HepG2 (cell line): ENCODE data around the gene SCYGR4. TPM values are rescaled to one million over a fixed set of nuclear protein-coding genes. Genes with fewer than 3 reads are reported as not detected.

Experiments
- ATAC-seq: fragments of 200-7000 bp; cut with Tn5 transposase; 3 replicates; pipeline ENCODE4 v1.9.1; 2020; ENCODE audit warnings: mild to moderate bottlenecking, moderate library complexity
- BruUV-seq: library from RNA; stranded (reverse); fragments of 400-500 nt; replicated peaks from 2 replicates; lab custom pipeline; 2021; lab: Mats Ljungman, UMichigan
- CTCF ChIA-PET: fragments of 300-600 bp; formaldehyde crosslinking; extraction: SDS; loops from one replicate; lab custom pipeline; 2021; ENCODE audit warnings: low total read pairs, inconsistent platforms, low intra/inter-chr PET ratio; lab: Yijun Ruan, JAX
- POLR2A ChIA-PET: fragments of 350-600 bp; sonication (Branson Sonifier 250); formaldehyde crosslinking; loops from one replicate; lab custom pipeline; 2020; ENCODE audit warnings: antibody characterized with exemption, inconsistent platforms; lab: Yijun Ruan, JAX
- DNase-seq: peaks from one replicate; pipeline ENCODE4 v3.0.0-alpha.2; 2015; ENCODE audit warnings: low spot score
- FAIRE-seq: peaks from 3 replicates; lab custom pipeline; 2011; peaks lifted over from hg19 to GRCh38; lab: Jason Lieb, UNC
- H2AFZ ChIP-seq: one replicate; pipeline ENCODE4 v1.6.1; 2011; ENCODE audit warnings: low read length, inconsistent platforms
- H3K27ac ChIP-seq: fragments of 300-600 bp; 3 replicates; pipeline ENCODE4 v1.8.0; 2011; ENCODE audit warnings: mixed run types, mild to moderate bottlenecking, mixed read lengths, low read length, inconsistent platforms; ENCODE audit not compliant: insufficient read depth; ENCODE audit errors: extremely low read length
- H3K27me3 ChIP-seq, 2 experiments: fragments of 200-600 bp in 1 of 2; 2 replicates in 1 of 2; 3 replicates in 1 of 2; pipeline versions ENCODE4 v1.6.0 to v1.8.0; 2011; ENCODE audit warnings: low read length in 2 of 2, mild to moderate bottlenecking in 2 of 2, moderate library complexity in 2 of 2, inconsistent platforms in 1 of 2; ENCODE audit not compliant: insufficient read depth in 2 of 2, control insufficient read depth in 1 of 2
- H3K36me3 ChIP-seq, 2 experiments: fragments of 200-600 bp in 1 of 2; replicated peaks in 1 of 2; 2 replicates in 1 of 2; 3 replicates in 1 of 2; pipeline versions ENCODE4 v1.5.1 to v1.8.0; 2011; ENCODE audit warnings: low read length in 2 of 2, inconsistent platforms in 1 of 2; ENCODE audit not compliant: insufficient read depth in 2 of 2, control insufficient read depth in 1 of 2
- H3K4me1 ChIP-seq: 2 replicates; pipeline ENCODE4 v1.5.1; 2012; ENCODE audit warnings: low read length, inconsistent platforms; ENCODE audit not compliant: insufficient read depth
- H3K4me2 ChIP-seq: 2 replicates; pipeline ENCODE4 v1.6.0; 2011; ENCODE audit warnings: low read depth, low read length, inconsistent platforms
- H3K4me3 ChIP-seq, 3 experiments: fragments of 200-600 bp in 1 of 3; sonication (generic), shearing (Covaris generic) in 1 of 3; replicated peaks in 1 of 3; 2 replicates each; pipeline ENCODE4 v1.5.1; 2011 to 2016; ENCODE audit warnings: low read length in 3 of 3, inconsistent platforms in 2 of 3, low read depth in 2 of 3, mild to moderate bottlenecking in 2 of 3, control low read depth in 1 of 3, mixed read lengths in 1 of 3; ENCODE audit not compliant: insufficient read depth in 1 of 3
- H3K79me2 ChIP-seq: one replicate; pipeline ENCODE4 v1.6.1; 2011; ENCODE audit warnings: low read length, inconsistent platforms; ENCODE audit not compliant: insufficient read depth
- H3K9ac ChIP-seq: 2 replicates; pipeline ENCODE4 v1.6.0; 2011; ENCODE audit warnings: mild to moderate bottlenecking, low read depth, low read length, inconsistent platforms; ENCODE audit not compliant: insufficient read depth
- H3K9me3 ChIP-seq: 2 replicates; pipeline ENCODE4 v1.5.1; 2012; ENCODE audit warnings: mild to moderate bottlenecking, low read length
- H4K20me1 ChIP-seq: 2 replicates; pipeline ENCODE4 v1.6.0; 2011; ENCODE audit warnings: inconsistent platforms, mild to moderate bottlenecking, low read length, moderate library complexity; ENCODE audit not compliant: insufficient read depth
- CC2D1A ChIP-seq: sonication (generic); formaldehyde crosslinking; IDR thresholded peaks from 2 replicates; pipeline ENCODE4 v1.8.1; 2023; ENCODE audit warnings: mild to moderate bottlenecking, missing genetic modification reagents
- CREB1 ChIP-seq, 2 experiments: fragments of 450-650 bp in 1 of 2; IDR thresholded peaks; 2 replicates each; pipeline ENCODE4 v1.6.1; 2016 to 2017; ENCODE audit warnings: control low read depth in 1 of 2, mild to moderate bottlenecking in 1 of 2, missing compliant biosample characterization in 1 of 2, missing genetic modification characterization in 1 of 2
- EP300 ChIP-seq, 3 experiments: sonication (generic) in 1 of 3; formaldehyde crosslinking in 1 of 3; IDR thresholded peaks; 2 replicates each; pipeline versions ENCODE4 v1.5.1 to v1.6.1; 2011 to 2020; ENCODE audit warnings: low read depth in 2 of 3, low read length in 2 of 3, borderline replicate concordance in 1 of 3, improper control_type of control experiment in 1 of 3, mild to moderate bottlenecking in 1 of 3, missing genetic modification reagents in 1 of 3, moderate library complexity in 1 of 3
- ETV6 ChIP-seq: sonication (generic); formaldehyde crosslinking; conservative IDR thresholded peaks from 2 replicates; pipeline ENCODE4 v1.4.0; 2020; ENCODE audit warnings: missing genetic modification reagents
- GABPA ChIP-seq, 2 experiments: IDR thresholded peaks; 2 replicates each; pipeline ENCODE4 v1.6.1; 2011 to 2016; ENCODE audit warnings: low read depth in 2 of 2, low read length in 1 of 2, missing biosample characterization in 1 of 2, missing genetic modification characterization in 1 of 2
- NCOR1 ChIP-seq: fragments of 200-600 bp; sonication (generic); IDR thresholded peaks from 2 replicates; pipeline ENCODE4 v1.7.0; 2017; ENCODE audit warnings: antibody characterized with exemption, low read length, borderline replicate concordance
- POLR2AphosphoS5 ChIP-seq: IDR thresholded peaks from 2 replicates; pipeline ENCODE4 v1.6.1; 2012; ENCODE audit warnings: low read depth, low read length
- RFX1 ChIP-seq: fragments of 450-650 bp; IDR thresholded peaks from 2 replicates; pipeline ENCODE4 v1.6.1; 2017
- RFX5 ChIP-seq: IDR thresholded peaks from 2 replicates; pipeline ENCODE4 v1.6.1; 2011; ENCODE audit warnings: low read depth, low read length, improper control_type of control experiment
- SAP130 ChIP-seq: IDR thresholded peaks from 2 replicates; pipeline ENCODE4 v1.6.1; 2016; ENCODE audit warnings: low read depth
- SRSF4 ChIP-seq: fragments of 200-400 bp; formaldehyde crosslinking; IDR thresholded peaks from one replicate; pipeline ENCODE4 v1.6.1; 2018; ENCODE audit warnings: mild to moderate bottlenecking, low read depth, low read length, moderate library complexity; ENCODE audit not compliant: poor library complexity, severe bottlenecking
- SSRP1 ChIP-seq: IDR thresholded peaks from 2 replicates; pipeline ENCODE4 v1.6.1; 2016; ENCODE audit warnings: control low read depth
- TEAD3 ChIP-seq: optimal IDR thresholded peaks from 2 replicates; pipeline ENCODE3; 2016; ENCODE audit warnings: borderline replicate concordance
- ZNF10 ChIP-seq: sonication (generic); formaldehyde crosslinking; IDR thresholded peaks from 2 replicates; pipeline ENCODE4 v1.4.0; 2020; ENCODE audit warnings: mild to moderate bottlenecking, low read depth, missing genetic modification reagents, borderline replicate concordance
- ZNF256 ChIP-seq: sonication (generic); formaldehyde crosslinking; conservative IDR thresholded peaks from 2 replicates; pipeline ENCODE4 v1.4.0; 2020; ENCODE audit warnings: missing genetic modification reagents
- ZNF44 ChIP-seq: sonication (generic); formaldehyde crosslinking; IDR thresholded peaks from 2 replicates; pipeline ENCODE4 v1.5.1; 2020; ENCODE audit warnings: mild to moderate bottlenecking, missing genetic modification reagents
- ZNF484 ChIP-seq: sonication (generic); formaldehyde crosslinking; IDR thresholded peaks from 2 replicates; pipeline ENCODE4 v1.5.1; 2020; ENCODE audit warnings: mild to moderate bottlenecking, low read depth, missing genetic modification reagents, borderline replicate concordance
- ZNF567 ChIP-seq: sonication (generic); formaldehyde crosslinking; IDR thresholded peaks from 2 replicates; pipeline ENCODE4 v1.8.1; 2023; ENCODE audit warnings: mild to moderate bottlenecking, missing genetic modification reagents, borderline replicate concordance
- ZNF749 ChIP-seq: sonication (generic); formaldehyde crosslinking; IDR thresholded peaks from 2 replicates; pipeline ENCODE4 v1.8.0; 2022; ENCODE audit warnings: mild to moderate bottlenecking, missing genetic modification reagents, moderate library complexity, borderline replicate concordance
- WGBS: methylation state at CpG from one replicate; pipeline ENCODE4 v1.1.6; 2017; ENCODE audit warnings: low lambda C conversion rate; 5-methylcytosine and 5-hydroxymethylcytosine counted together
- in situ Hi-C: cut with HindIII; loops from 2 replicates; pipeline ENCODE4 v1.10.0; 2017; ENCODE audit warnings: low pct_unique_long_range_greater_than_20kb; ENCODE audit not compliant: extremely low pct_ligation_motif_present
- intact Hi-C: fragments of 100-400 bp; cut with micrococcal nuclease; formaldehyde crosslinking; loops from one replicate; pipeline ENCODE4 v1.10.0; 2022; ENCODE audit not compliant: unreplicated experiment
- polyA plus RNA-seq, 8 experiments: library from polyadenylated mRNA; depleted of rRNA in 3 of 8; stranded (reverse) in 7 of 8; unstranded in 1 of 8; fragments of >200 nt; fragmentation: Illumina TruSeq in 4 of 8; extraction: Trizol in 4 of 8; gene quantifications; 2 replicates each; pipeline versions ENCODE4 v1.2.1 to v1.2.3, GENCODE V29; 2011 to 2016; ENCODE audit warnings: low read depth in 4 of 8, missing spikeins in 1 of 8, mixed read lengths in 1 of 8; ENCODE audit not compliant: insufficient read depth in 1 of 8
- total RNA-seq, 5 experiments: library from RNA; depleted of rRNA; stranded (reverse); fragments of >200 nt; fragmentation: Illumina TruSeq; extraction: Trizol; gene quantifications; 2 replicates each; pipeline ENCODE4 v1.2.3, GENCODE V29; 2016; ENCODE audit warnings: low read depth in 1 of 5
- TF ChIP-seq, protein P1 (sequence below): sonication (generic); formaldehyde crosslinking; IDR thresholded peaks from 2 replicates; pipeline ENCODE4 v1.5.0; 2020; ENCODE audit warnings: mild to moderate bottlenecking, missing genetic modification reagents
- TF ChIP-seq, protein P2 (sequence below): IDR thresholded peaks from 2 replicates; pipeline ENCODE4 v1.6.1; 2016; ENCODE audit warnings: mild to moderate bottlenecking, missing biosample characterization, missing genetic modification reagents

SCYGR4 gene
- total and polyA plus RNA-seq, 2 of the 13 experiments (the other 11 are each of a cell fraction or from before 2014, with no cell fraction given): not detected

DNA sequence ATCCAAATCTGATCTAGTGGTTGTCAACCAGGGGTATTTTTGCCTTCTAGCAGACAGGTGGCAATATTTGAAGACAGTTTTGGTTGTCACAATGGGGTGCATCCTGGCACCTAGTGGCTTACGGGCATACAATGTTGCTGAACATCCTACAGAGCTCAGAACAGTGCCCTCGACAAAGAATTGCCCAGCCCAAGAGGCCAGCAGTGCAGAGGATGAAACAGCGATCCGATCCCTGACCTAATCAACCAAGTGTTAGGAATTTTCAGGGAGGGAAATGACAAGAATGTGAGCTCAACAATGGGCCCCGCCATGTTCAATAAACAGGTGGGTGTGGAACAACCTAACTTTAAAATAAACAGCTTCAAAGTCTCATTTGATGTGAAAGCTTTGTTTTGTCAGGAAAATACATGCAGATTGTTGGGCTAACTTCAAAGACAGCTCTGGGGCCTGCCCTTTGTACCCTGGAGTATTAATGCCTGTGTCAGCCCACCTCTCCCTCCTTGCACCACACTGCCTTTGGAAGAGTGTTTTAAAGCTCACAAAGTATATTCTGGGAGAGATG lies 26.8 kb downstream of the SCYGR4 start (continued):
- TF ChIP-seq, protein P1, sequence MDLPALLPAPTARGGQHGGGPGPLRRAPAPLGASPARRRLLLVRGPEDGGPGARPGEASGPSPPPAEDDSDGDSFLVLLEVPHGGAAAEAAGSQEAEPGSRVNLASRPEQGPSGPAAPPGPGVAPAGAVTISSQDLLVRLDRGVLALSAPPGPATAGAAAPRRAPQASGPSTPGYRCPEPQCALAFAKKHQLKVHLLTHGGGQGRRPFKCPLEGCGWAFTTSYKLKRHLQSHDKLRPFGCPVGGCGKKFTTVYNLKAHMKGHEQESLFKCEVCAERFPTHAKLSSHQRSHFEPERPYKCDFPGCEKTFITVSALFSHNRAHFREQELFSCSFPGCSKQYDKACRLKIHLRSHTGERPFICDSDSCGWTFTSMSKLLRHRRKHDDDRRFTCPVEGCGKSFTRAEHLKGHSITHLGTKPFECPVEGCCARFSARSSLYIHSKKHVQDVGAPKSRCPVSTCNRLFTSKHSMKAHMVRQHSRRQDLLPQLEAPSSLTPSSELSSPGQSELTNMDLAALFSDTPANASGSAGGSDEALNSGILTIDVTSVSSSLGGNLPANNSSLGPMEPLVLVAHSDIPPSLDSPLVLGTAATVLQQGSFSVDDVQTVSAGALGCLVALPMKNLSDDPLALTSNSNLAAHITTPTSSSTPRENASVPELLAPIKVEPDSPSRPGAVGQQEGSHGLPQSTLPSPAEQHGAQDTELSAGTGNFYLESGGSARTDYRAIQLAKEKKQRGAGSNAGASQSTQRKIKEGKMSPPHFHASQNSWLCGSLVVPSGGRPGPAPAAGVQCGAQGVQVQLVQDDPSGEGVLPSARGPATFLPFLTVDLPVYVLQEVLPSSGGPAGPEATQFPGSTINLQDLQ (CRISPR knock-in tag): no peak
- TF ChIP-seq RFX1 (no peak), ZNF749 (CRISPR knock-in tag) (no peak)

DNA sequence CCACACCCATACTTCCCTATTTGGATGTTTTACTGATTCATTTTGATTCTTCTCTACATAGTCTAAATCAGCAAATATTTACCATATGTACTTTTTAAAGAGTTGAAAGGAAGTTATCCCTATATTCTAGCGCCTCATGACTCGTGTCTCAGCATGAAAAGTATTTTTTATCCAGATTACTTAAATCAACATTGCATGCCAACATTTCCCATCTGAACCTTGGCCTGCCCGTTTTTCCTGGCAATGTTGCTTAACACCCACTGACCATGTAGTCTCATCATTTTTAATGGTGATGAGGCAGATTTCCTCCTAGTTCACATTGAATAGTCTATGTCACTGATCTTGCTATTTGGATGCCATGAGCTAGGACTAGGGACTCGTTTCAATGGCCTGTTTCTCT lies 36.1 kb downstream of the SCYGR4 start:
- Histone ChIP-seq H3K9me3 (no peaks in the 10 kb centered on the region), H4K20me1 (no peaks in the 10 kb centered on the region), H3K4me3 (no peak overlapping the region), H3K36me3 (no peaks in the 10 kb centered on the region), H3K79me2 (no peaks in the 10 kb centered on the region), H3K27me3 (no peaks in the 10 kb centered on the region), H3K4me2 (peak overlapping the region; percentile 30), H3K9ac (no peak overlapping the region), H3K27ac (no peak overlapping the region), H3K4me1 (peaks cover 44% of the 10 kb centered on the region), H2AFZ (no peak overlapping the region)
- FAIRE-seq (no peak), ATAC-seq (no peak; the same call in 1 of the 3 replicates), DNase-seq (peak; percentile 84)
- POLR2A ChIA-PET: no interaction called here
- WGBS: 10% methylated on average over 4 of the region's 4 CpGs
- in situ Hi-C loops (loop anchor here (10.0 kb wide), 2 partner anchors 231 to 249 kb away; no protein-coding TSS in a partner anchor), intact Hi-C loops (loop anchor here (5.0 to 10.0 kb wide), 2 partner anchors 246 to 529 kb away; no protein-coding TSS in a partner anchor)
- no TSS peak for BruUV-seq
- CTCF ChIA-PET: interaction anchor here (1.0 kb wide), 1 partner anchor 10 kb away, joined by 3 read pairs; no protein-coding TSS in a partner anchor
- TF ChIP-seq RFX5 (no peak), POLR2AphosphoS5 (no peak), CC2D1A (CRISPR knock-in tag) (no peak), ZNF10 (no peak), SRSF4 (no peak), NCOR1 (peak; percentile 69; the same call in 1 of the 2 replicates), EP300 (IDR thresholded peaks at IDR 0.05; ENCODE audit: low read depth in 2 of 2, low read length in 2 of 2) (peak; percentile 44 to 66; a peak in 1 of 4 replicates), EP300 (CRISPR knock-in tag; IDR thresholded peaks at IDR 0.05; ENCODE audit: borderline replicate concordance) (peak; percentile 78), ETV6 (CRISPR knock-in tag) (no peak), SAP130 (peak; percentile 46), GABPA (IDR thresholded peaks at IDR 0.05; ENCODE audit: low read depth, low read length) (no peak), GABPA (CRISPR knock-in tag; IDR thresholded peaks at IDR 0.05; ENCODE audit: low read depth) (no peak; the same call in 1 of the 2 replicates), ZNF256 (CRISPR knock-in tag) (no peak), ZNF484 (CRISPR knock-in tag) (no peak), SSRP1 (CRISPR knock-in tag) (no peak), ZNF44 (no peak), TEAD3 (CRISPR knock-in tag) (peak; percentile 54), ZNF567 (CRISPR knock-in tag) (no peak), CREB1 (IDR thresholded peaks at IDR 0.05) (no peak), CREB1 (CRISPR knock-in tag; IDR thresholded peaks at IDR 0.05) (peak; percentile 27; the same call in 1 of the 2 replicates)
- TF ChIP-seq, protein P2, sequence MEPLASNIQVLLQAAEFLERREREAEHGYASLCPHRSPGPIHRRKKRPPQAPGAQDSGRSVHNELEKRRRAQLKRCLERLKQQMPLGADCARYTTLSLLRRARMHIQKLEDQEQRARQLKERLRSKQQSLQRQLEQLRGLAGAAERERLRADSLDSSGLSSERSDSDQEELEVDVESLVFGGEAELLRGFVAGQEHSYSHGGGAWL (CRISPR knock-in tag): no peak
